Endothelial cell of hepatic sinusoid (primary cell): ENCODE data around the gene KCNQ1.

Source experiments
- in situ Hi-C: cut with HindIII; loops from 2 replicates; pipeline ENCODE4 v1.10.0; 2017; ENCODE audit warnings: low sequenced_read_pairs

Gene KCNQ1

GRCh38 chr11:2769409-2770095, 324.7 kb downstream of the KCNQ1 start:
- in situ Hi-C loops = loop anchor here (5.0 kb wide), 2 partner anchors 47 to 87 kb away; no protein-coding TSS in a partner anchor

GRCh38 chr11:2770096-2770751, 325.4 kb downstream of the KCNQ1 start:
- in situ Hi-C loops = no loop called here

GRCh38 chr11:2770761-2771301, 326.0 kb downstream of the KCNQ1 start:
- in situ Hi-C loops = no loop called here

- in situ Hi-C loops = no loop called here
These were observed 327.1 kb downstream of the KCNQ1 start for GRCh38 chr11:2771758-2772466.

GRCh38 chr11:2772544-2773031, 327.8 kb downstream of the KCNQ1 start:
- in situ Hi-C loops = no loop called here

GRCh38 chr11:2774173-2775082, 329.6 kb downstream of the KCNQ1 start:
- in situ Hi-C loops = no loop called here

- in situ Hi-C loops = no loop called here
These were observed 330.3 kb downstream of the KCNQ1 start for GRCh38 chr11:2775083-2775625.

- in situ Hi-C loops = no loop called here
These were observed 331.0 kb downstream of the KCNQ1 start for GRCh38 chr11:2775626-2776350.

- in situ Hi-C loops = no loop called here
These were observed 331.7 kb downstream of the KCNQ1 start for GRCh38 chr11:2776351-2777061.

- in situ Hi-C loops = no loop called here
These were observed 332.6 kb downstream of the KCNQ1 start for GRCh38 chr11:2777386-2777785.

- in situ Hi-C loops = no loop called here
These were observed 333.2 kb downstream of the KCNQ1 start for GRCh38 chr11:2777871-2778629.

- in situ Hi-C loops = no loop called here
These were observed 334.1 kb downstream of the KCNQ1 start for GRCh38 chr11:2778630-2779498.

GRCh38 chr11:2779499-2779980, 334.7 kb downstream of the KCNQ1 start:
- in situ Hi-C loops = no loop called here

GRCh38 chr11:2779981-2780849, 335.4 kb downstream of the KCNQ1 start:
- in situ Hi-C loops = loop anchor here (5.0 kb wide), 1 partner anchor 52 kb away; no protein-coding TSS in a partner anchor

- in situ Hi-C loops = loop anchor here (5.0 kb wide), 1 partner anchor 51 kb away; no protein-coding TSS in a partner anchor
These were observed 336.1 kb downstream of the KCNQ1 start for GRCh38 chr11:2780850-2781407.
